ENCODE data around the gene IFT74.
"Not testable (repeated sequence)": the region's sequence is repeated elsewhere in the genome, so short reads cannot be mapped to it uniquely, and the experiment has no call there.

IFT74 gene

DNA sequence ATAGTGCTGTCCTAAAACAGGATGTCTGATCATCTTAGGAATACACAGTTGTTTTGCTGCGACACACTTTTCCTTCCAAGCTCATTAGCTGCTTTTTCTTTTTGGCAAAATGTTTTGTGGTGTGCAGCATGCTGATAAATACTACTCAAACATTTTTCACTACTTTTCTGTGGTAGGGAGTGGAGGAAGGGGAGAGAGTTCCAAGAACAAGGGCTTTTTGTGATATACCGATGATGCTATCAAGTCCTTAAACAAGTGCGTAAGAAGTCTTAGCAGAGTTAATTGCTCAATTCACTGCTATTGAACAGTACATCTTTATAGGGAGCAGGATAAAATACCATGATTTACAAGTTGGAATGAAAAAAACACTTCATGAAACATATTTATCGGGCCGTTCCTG is 129.2 kb downstream of the IFT74 start:
- DNase-seq, result no peak

- no peak for DNase-seq
Measured at GRCh38 chr9:27086818-27087680, 130.8 kb downstream of the IFT74 start.

DNA sequence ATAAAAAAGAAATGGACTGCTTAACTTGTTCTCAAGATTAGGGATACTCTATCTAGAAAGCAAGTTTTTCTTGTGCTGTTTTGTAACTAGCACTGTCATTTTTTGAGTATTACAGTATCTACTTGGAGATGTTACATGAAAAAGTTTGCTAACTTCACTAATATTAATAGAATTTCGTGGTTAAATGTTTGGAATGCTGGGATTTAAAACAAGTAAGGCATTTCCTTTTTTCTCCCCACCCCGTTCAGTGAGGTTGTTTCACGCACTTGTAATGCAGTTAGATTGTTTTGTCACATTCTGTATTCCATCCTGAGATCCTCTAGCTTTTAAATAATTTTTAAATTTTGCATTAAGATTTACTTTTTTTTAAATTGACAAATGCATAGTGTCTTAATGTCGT is 132.8 kb downstream of the IFT74 start:
- DNase-seq, result no peak

DNA sequence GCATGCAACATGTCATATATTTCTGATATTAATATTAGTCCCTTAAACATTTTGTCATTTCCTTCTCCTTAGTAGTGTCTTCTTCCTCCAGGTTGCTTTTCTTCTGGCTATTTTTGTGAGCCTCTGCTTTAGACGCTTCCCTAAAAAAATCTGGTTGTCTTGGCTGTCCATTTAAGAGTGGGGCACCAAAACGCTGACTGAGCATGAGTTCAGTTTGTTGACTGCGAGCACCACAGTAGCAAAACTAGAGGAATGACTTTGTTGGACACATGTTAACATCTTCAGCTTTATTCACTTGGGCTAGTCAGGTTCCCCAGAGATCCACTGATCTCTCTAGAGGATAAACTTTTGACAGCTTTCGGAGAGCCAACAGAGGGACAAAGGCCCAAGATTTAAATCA is 133.5 kb downstream of the IFT74 start:
- no peak for DNase-seq

GRCh38 chr9:27090231-27090630 is 134.0 kb downstream of the IFT74 start:
- no peak for DNase-seq

- DNase-seq, result no peak
Measured at GRCh38 chr9:27090711-27091110, 134.5 kb downstream of the IFT74 start.

DNA sequence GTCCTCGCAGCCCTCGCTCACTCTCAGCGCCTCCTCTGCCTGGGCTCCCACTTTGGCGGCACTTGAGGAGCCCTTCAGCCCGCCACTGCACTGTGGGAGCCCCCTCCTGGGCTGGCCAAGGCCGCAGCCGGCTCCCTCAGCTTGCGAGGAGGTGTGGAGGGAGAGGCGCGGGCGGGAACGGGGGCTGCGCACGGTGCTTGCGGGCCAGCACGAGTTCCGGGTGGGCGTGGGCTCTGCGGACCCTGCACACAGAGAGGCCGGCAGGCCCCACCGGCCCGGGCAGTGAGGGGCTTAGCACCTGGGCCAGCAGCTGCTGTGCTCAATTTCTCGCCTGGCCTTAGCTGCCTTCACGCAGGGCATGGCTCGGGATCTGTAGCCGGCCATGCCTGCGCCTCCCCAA is 136.3 kb downstream of the IFT74 start:
- not testable (repeated sequence) for DNase-seq

DNA sequence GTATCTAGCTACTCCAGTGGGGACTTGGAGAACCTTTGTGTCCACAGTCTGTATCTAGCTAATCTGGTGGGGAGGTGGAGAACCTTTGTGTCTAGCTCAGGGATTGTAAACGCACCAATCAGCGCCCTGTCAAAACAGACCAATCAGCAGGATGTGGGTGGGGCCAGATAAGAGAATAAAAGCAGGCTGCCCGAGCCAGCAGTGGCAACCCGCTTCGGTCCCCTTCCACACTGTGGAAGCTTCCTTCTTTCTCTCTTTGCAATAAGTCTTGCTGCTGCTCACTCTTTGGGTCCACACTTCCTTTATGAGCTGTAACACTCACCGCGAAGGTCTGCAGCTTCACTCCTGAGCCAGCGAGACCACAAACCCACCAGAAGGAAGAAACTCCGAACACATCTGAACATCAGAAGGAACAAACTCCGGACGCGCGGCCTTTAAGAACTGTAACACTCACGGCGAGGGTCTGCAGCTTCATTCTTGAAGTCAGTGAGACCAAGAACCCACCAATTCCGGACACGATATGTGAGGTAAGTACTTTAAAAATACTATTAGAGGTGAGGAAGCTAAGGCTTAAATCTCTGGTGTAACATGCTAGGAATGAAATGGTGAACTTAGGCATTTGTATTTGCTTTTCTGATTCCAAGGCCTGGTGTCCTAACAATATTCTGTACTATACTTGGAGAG is 137.3 kb downstream of the IFT74 start:
- DNase-seq, result not testable (repeated sequence)

DNA sequence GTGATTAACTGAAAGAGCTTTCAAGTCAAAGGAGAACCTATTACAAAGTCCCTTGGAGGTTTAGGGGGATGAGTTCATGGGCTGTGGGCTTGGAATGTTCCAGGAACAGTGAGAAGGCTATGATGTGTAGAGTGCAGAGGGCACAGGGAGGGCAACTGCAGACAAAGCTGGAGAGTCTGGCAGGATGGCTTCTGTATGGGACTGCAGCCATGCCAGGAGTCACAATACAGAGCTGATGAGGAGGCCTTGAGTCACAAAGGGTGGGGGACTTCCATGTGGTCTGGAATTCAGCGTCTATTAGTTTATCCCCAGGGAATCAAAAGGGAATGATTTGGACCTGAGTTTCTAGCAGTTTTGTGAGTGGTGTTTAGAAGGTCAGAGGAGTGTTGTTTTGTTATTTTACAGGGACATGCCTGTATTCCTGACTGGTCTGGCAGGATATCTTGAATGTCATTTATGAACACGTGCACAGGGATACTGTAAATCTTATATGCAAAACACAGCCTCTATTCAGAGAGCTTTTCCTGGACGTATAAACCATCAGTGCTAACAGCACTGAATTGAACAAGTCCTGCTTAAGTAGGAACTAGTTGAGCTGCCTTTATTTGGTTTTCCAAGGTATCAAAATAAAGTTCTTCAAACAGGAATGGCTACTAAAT is 138.6 kb downstream of the IFT74 start:
- DNase-seq, result no peak

DNA sequence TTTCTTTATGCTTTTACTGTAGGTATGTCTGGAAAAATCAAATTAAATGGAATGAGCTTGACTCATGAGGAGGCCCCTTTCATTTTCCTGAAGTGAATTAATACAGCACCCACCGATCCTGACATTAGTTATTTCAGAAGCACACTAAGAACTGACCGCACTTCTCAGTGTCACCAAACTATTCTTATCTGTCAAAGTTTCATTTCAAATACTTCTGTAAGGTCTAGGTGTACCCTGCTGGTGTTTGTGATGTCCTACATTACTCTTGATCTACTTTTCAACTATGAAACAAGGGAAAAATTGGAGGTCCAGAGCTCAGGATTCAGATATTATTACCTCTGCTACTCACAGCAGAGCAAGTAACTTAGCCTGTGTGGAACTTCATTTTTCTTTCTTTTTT is 151.0 kb downstream of the IFT74 start:
- DNase-seq, result no peak

- DNase-seq, result no peak
Measured at GRCh38 chr9:27108981-27109541, 152.8 kb downstream of the IFT74 start, which contains the start of gene TEK. Gene TEK (plus strand): TSS chr9:27109225. CDS start chr9:27109591, 366 bp downstream.

- DNase-seq, result no peak
Measured at GRCh38 chr9:27109621-27110020, 153.4 kb downstream of the IFT74 start.

DNA sequence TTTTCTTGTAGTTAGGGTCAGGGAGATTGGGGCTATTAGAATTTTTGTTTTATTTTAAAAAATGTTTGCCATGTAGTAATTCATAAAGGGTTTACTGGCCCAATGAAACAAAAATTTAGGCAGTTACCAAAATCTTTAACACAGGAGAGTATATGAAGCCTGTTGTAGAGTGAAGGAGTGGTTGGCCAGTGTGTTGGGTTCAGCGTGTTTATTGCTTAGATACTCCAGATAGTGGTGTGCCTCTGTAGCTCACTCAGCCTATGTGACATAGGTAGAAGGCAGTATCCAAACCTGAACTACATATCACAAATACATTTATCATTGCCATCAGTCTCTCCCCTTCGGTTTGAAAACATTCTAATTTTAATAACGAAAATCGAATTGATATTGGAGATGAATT is 154.0 kb downstream of the IFT74 start:
- no peak for DNase-seq

DNA sequence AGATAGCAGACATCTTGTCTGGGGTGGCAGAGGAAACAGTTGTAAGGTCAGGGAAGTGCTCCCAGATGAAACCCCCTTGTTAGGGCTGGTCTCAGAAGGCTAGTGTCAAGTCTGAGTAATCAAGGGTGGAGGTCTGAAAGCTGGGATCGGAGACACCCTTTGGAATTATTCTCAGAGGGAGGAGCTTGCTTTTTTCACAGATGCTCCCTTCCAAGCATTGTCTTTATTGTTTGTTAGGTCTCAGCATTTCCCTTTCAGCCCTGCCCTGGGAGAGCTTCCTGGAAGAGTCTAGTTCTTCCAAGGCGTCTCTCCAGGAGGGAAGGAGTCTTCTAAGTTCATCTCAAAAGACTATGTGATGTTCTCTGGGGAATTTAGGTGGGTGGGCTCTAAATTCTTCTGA is 156.0 kb downstream of the IFT74 start:
- DNase-seq, result no peak

Data from CD4-positive, alpha-beta T cell treated with Interleukin-17A for 4 hours (primary cell).